A673 (cell line): ENCODE measurements around the gene KCNIP1.

ENCODE experiments used
- CTCF ChIP-seq: fragments of 300-800, 200-600 bp; sonication (generic); conservative IDR thresholded peaks from 2 replicates; pipeline ENCODE4 v1.5.1; 2017; ENCODE audit warnings: low read depth, mild to moderate bottlenecking, antibody characterized with exemption, low read length, moderate library complexity, mixed read lengths
- EZH2 ChIP-seq: fragments of 200-600 bp; sonication (generic); IDR thresholded peaks from 2 replicates; pipeline ENCODE4 v1.6.1; 2017; ENCODE audit warnings: borderline replicate concordance, low read depth, mild to moderate bottlenecking, mixed read lengths, antibody characterized with exemption, low read length; ENCODE audit not compliant: poor library complexity, severe bottlenecking

- TF ChIP-seq CTCF (no peak), EZH2 (no peak)
Measured at GRCh38 chr5:170693701-170694100, 189.9 kb downstream of the KCNIP1 start.
